Subcutaneous adipose tissue (tissue), 4 donors: ENCODE data around the gene UBTD2. TPM values are rescaled to one million over a fixed set of nuclear protein-coding genes. Genes with fewer than 3 reads are reported as not detected.

Experiments
- small RNA-seq: library from RNA; depleted of rRNA; stranded (forward); fragments of <200 nt; gene quantifications from one replicate; pipeline ENCODE3, GENCODE V24; 2016
- total RNA-seq, 4 donors: library from RNA; depleted of rRNA; stranded (reverse); fragments of >200 nt; gene quantifications; one replicate each; pipeline ENCODE4 v1.1.0, GENCODE V29; 2016
- TF ChIP-seq, protein P1 (sequence below): fragments of 450-650 bp; IDR thresholded peaks from one replicate; pipeline ENCODE4 v1.5.1; 2016; ENCODE audit warnings: low read depth, mild to moderate bottlenecking, control low read depth, antibody characterized with exemption, moderate library complexity

The UBTD2 gene
- total RNA-seq, 4 donors from 2014 or later: 13.8 to 26.9 (median 21.8) TPM

DNA sequence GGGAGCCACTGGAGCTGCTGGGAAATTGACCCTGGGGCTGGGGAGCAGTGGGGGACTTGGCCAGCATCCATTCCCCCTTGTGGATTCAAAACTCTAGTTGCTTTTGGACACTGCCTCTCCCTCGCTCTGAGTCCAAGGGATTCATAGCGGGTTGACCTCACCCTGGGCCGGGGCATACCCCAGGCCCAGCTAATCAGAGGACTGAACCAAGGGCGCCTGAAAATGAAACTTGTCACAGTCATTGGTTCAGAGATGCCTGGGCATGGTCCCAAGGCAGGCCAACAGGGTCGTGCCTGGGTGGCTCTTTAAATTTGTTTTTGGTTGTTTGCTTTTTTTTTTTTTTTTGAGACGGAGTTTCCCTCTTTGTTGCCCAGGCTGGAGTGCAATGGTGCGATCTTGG is 118.1 kb downstream of the UBTD2 start:
- TF ChIP-seq, protein P1, sequence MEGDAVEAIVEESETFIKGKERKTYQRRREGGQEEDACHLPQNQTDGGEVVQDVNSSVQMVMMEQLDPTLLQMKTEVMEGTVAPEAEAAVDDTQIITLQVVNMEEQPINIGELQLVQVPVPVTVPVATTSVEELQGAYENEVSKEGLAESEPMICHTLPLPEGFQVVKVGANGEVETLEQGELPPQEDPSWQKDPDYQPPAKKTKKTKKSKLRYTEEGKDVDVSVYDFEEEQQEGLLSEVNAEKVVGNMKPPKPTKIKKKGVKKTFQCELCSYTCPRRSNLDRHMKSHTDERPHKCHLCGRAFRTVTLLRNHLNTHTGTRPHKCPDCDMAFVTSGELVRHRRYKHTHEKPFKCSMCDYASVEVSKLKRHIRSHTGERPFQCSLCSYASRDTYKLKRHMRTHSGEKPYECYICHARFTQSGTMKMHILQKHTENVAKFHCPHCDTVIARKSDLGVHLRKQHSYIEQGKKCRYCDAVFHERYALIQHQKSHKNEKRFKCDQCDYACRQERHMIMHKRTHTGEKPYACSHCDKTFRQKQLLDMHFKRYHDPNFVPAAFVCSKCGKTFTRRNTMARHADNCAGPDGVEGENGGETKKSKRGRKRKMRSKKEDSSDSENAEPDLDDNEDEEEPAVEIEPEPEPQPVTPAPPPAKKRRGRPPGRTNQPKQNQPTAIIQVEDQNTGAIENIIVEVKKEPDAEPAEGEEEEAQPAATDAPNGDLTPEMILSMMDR: no peak

DNA sequence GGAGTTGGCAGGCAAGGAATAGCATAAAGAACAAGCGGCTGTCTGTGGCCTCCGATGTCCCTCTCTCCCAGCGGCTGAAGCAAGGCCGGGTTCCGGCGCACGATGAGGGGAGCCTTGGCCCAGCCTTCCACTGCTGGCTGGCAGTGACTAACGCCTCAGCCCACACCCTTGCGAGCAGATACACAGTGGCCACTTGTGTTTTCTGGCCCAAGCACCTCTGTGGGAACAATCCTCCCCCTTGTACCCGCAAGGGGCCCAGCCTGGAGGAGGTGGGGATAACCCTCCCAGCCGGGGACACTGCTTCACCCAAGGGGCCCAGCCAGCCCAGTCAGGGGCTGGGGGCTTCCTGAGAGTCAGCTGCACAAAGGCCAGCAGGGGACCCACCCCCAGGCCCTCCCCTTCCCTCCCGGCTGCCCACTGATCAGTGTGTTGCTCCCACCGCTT is 118.8 kb downstream of the UBTD2 start:
- TF ChIP-seq, protein P1: no peak

DNA sequence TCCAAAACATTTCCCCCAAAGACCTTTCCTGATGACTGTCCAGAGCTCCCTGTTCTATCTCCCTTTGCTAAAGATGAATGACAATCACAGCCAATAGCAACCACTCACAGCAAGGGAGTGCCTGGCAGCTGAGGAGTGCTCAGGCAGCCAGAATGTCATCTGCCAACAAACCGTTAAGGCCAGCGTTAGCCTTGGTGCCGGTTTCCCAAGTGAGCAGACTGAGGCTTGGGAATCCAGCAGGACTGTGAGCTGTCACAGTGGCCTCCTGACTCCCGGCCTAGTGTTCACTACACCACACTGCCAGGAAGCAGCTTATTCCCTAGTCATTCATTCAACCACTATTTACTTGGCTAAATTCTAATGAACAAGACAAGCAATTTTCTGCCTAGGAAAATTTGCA is 120.2 kb downstream of the UBTD2 start:
- TF ChIP-seq, protein P1: no peak

DNA sequence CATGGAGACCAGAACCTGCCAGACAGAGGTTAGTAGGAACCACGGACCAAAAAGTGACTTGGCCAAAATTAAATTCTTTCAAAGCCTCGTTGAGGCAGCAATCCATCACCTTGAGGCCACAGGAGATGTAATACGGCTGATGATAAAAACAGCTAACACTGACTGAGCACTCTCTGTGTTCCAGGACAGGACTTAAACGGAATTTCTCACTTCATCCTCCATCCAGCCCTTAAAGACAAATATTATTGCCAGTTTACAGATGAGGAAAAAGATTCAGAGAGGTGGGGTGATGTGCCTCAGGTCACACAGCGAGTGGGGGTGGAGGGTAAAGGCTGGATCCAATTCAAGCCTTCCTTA is 120.6 kb downstream of the UBTD2 start:
- TF ChIP-seq, protein P1: no peak

DNA sequence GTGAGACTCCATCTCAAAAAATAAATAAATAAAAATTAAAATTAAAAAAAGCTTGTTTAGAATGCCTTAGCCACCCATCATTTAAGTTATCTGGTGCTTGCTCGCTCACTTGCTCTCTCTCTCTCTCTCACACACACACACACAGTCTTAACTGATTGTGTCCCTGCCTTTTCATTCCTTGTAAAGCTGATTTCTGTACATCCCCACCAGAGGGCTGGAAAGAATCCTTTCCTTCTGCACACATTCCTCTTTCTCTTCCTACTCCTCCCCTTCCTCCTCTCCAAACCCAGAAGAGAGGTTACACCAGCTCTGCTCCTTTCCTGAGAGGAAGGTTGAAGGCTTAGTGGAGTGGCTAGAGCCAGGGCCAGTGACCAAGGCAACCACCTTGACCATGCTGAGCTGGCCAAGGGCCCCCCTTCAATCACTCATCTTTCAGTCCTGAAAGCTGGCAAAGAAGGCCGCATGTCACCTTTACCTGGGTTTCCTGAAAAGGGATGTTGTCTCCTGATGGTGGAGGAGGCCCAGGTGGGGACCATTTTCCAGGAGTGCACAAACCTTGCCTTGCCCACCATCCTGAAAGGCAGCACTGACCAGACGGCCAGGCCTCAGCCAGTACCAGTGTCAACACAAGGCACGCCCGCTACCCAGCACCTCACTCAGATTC is 121.1 kb downstream of the UBTD2 start:
- TF ChIP-seq, protein P1: no peak

DNA sequence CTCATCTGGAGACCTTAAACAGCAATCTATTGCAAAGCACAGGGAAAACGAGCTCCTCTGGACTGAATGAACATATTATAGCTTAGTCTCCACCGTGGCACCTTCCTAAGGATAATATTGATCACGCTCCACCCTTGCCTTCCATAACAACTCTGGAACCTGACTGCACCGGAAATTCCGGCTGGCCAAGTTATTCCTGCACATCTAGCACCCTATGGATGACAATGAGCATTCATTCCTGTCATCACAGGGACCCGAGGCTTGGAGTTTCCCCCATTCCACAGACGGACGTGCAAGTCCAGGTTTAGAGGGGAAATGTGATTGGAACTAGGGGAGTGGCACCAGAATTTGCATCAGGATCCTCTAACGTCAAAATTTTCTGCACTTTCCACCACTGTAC is 123.1 kb downstream of the UBTD2 start:
- TF ChIP-seq, protein P1: no peak

Small RNA genes lying within 50 kb of the gene (small RNA-seq; reads per million reads assigned to genes)
- not detected for gene RF00191

Other genes with a start within 250 kb of the UBTD2 start
- gene STK10, start 95.5 kb downstream of the UBTD2 start, total RNA-seq: 10 to 100 TPM; 32.6 to 61.6 (median 43.1) TPM
- gene EFCAB9, start 89.6 kb downstream of the UBTD2 start, total RNA-seq: not detected
- 10 to 100 TPM; 26.6 to 48.7 (median 38.9) TPM for gene SH3PXD2B, start 170.8 kb upstream of the UBTD2 start, total RNA-seq